ENCODE data around the gene RPL31.
A peak's percentile ranks its signal among the peaks of the same experiment; 100 is the strongest.

The RPL31 gene

GRCh38 chr2:101030866-101031554 is 28.9 kb downstream of the RPL31 start:
- TF ChIP-seq, protein P1, sequence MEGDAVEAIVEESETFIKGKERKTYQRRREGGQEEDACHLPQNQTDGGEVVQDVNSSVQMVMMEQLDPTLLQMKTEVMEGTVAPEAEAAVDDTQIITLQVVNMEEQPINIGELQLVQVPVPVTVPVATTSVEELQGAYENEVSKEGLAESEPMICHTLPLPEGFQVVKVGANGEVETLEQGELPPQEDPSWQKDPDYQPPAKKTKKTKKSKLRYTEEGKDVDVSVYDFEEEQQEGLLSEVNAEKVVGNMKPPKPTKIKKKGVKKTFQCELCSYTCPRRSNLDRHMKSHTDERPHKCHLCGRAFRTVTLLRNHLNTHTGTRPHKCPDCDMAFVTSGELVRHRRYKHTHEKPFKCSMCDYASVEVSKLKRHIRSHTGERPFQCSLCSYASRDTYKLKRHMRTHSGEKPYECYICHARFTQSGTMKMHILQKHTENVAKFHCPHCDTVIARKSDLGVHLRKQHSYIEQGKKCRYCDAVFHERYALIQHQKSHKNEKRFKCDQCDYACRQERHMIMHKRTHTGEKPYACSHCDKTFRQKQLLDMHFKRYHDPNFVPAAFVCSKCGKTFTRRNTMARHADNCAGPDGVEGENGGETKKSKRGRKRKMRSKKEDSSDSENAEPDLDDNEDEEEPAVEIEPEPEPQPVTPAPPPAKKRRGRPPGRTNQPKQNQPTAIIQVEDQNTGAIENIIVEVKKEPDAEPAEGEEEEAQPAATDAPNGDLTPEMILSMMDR (IDR thresholded peaks at IDR 0.05; ENCODE audit: low read depth, low read length, missing control alignments): no peak
- Histone ChIP-seq H3K27ac (no peak overlapping the region), H3K27me3 (replicated peaks) (no peaks in the 10 kb centered on the region), H3K4me3 (ENCODE audit: low read depth, low read length) (no peak overlapping the region), H3K36me3 (replicated peaks) (no peaks in the 10 kb centered on the region)
- DNase-seq: no peak
- in situ Hi-C loops (cut with HindIII; ENCODE audit: low pct_ligation_motif_present, low sequenced_read_pairs): loop anchor here (25.0 kb wide), 1 partner anchor 181 kb away; no protein-coding TSS in a partner anchor

DNA sequence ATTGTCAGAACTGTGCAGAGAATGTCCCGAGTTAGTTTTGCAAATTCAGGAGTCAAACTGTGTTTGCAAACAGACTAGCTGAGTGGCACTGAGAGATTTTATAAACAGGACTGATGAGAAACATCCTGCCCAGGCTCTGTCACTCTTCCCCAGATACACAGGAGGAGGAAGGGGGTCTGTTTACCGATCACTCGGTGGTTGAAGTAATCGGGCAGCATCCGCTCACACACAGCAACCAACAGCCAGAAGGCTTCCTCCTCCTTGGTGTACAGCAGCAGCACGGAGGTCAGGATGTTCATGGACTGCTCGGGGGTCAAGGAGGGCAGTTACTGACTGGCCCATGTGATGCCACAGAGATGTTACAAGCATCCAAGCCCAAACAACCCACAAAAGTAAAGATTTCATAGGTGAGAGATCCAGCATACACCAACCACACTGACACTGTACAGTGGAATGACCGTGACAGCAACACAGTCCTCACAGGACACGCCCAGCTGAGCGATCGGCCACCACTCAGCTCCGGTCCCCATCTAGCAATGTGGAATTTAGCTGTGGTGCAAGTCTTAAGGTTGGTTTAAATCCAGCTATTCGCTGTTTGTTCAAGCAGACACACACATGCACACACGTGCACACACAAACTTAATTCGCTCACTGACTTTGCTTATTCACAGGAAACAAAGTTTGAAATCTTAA is 30.1 kb downstream of the RPL31 start:
- no peak for DNase-seq
- in situ Hi-C loops (cut with HindIII; ENCODE audit: low pct_ligation_motif_present, low sequenced_read_pairs): loop anchor here (25.0 kb wide), 1 partner anchor 180 kb away; no protein-coding TSS in a partner anchor
- H3K4me3 ChIP-seq (ENCODE audit: low read depth, low read length): no peak overlapping the region
- TF ChIP-seq, protein P1 (IDR thresholded peaks at IDR 0.05; ENCODE audit: low read depth, low read length, missing control alignments): no peak
- H3K27me3 ChIP-seq (replicated peaks): no peaks in the 10 kb centered on the region
- no peak overlapping the region for H3K27ac ChIP-seq
- H3K36me3 ChIP-seq (replicated peaks): no peaks in the 10 kb centered on the region

DNA sequence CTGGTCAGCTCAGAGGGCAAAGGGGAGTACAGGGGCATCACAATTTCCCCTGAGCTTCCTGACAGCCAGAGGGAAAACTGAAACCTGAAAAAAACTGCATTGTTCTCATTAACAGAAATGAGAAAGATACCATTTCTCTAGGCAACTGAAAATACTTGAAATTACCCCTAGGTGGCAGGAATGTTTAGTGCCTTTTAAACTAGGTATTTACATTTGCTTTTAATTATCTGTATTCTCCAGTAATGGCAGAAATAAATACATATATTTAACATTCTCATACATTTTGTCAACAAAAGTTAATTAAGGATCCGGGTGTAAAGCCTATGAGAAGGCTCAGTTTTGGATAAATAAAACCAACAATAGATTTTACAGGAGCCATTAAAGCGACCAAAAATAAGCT is 34.5 kb downstream of the RPL31 start:
- TF ChIP-seq, protein P1 (IDR thresholded peaks at IDR 0.05; ENCODE audit: low read depth, low read length, missing control alignments): peak; percentile 51
- Histone ChIP-seq H3K36me3 (replicated peaks) (no peaks in the 10 kb centered on the region), H3K27me3 (replicated peaks) (no peaks in the 10 kb centered on the region), H3K27ac (no peak overlapping the region), H3K4me3 (ENCODE audit: low read depth, low read length) (no peak overlapping the region)
- in situ Hi-C loops (cut with HindIII; ENCODE audit: low pct_ligation_motif_present, low sequenced_read_pairs): loop anchor here (25.0 kb wide), 1 partner anchor 176 kb away; no protein-coding TSS in a partner anchor
- no peak for DNase-seq

DNA sequence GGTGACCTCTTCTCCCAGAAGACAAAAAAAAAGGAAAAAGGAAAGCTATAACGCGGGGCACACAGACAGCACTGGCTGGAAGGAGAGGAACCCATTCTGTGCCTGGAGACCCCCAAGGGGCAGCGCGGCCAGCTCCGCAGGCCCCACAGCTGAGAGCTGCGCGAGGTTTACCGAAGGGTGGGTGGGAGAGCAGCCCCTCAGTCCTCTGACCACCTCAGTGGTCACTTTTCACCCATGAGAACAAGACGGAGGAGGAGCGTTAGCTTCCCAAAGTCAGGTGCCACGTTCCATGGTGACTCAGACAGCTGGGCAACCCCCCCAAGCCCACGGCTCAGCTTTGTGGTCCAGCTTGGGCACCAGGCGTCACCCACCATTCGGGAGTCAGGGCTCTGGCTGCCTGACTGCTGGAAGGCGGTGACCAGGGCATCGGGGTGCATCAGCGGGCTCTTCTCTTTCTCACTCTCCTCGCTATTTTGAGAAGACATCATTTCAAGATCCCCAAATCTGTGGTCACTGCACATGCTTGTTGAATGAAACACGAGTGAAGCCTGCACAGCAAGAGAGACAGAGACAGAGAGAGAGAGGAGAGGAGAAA is 35.2 kb downstream of the RPL31 start:
- no peak for DNase-seq
- Histone ChIP-seq H3K4me3 (ENCODE audit: low read depth, low read length) (no peak overlapping the region), H3K36me3 (replicated peaks) (no peaks in the 10 kb centered on the region), H3K27me3 (replicated peaks) (no peaks in the 10 kb centered on the region), H3K27ac (no peak overlapping the region)
- TF ChIP-seq, protein P1 (IDR thresholded peaks at IDR 0.05; ENCODE audit: low read depth, low read length, missing control alignments): no peak
- in situ Hi-C loops (cut with HindIII; ENCODE audit: low pct_ligation_motif_present, low sequenced_read_pairs): loop anchor here (25.0 kb wide), 1 partner anchor 175 kb away; no protein-coding TSS in a partner anchor

DNA sequence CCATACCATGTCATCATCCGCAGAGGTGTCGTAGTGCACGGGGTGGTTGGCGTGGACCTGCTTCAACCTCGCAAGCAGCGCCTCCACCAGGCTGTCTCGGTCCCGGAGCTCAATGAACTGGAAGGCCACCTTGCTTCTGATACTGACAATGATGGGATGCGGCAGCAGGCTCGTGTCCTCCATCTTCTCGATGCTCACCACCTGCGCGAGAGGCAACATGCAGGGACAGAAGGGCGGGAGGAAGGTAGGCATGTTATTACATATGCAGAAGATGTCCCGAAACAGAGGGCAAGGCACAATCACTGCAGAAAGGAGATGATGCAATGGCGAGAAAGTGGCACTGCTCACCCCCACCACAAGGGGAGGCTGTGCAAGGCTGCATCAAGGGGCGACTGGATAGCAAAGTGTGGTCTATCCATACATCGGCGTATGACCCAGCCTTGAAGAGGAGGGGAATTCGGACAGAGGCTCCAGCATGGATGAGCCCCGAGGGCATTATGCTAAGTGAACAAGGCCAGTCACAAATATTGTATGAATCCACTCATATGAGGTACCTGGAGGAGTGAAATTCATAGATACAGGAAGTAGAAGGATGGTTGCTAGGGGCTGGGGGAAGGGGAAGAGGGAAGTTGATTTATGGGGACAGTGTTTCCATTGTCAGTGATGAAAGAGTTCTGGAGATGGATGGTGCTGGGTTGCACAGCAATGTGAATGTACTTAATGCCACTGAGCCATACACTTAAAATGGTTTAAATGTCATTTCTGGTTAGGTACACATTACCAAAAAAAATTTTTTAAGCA is 36.6 kb downstream of the RPL31 start:
- TF ChIP-seq, protein P1 (IDR thresholded peaks at IDR 0.05; ENCODE audit: low read depth, low read length, missing control alignments): peak; percentile 74
- no peak for DNase-seq
- H3K27me3 ChIP-seq (replicated peaks): no peaks in the 10 kb centered on the region
- H3K27ac ChIP-seq: no peak overlapping the region
- H3K4me3 ChIP-seq (ENCODE audit: low read depth, low read length): no peak overlapping the region
- in situ Hi-C loops (cut with HindIII; ENCODE audit: low pct_ligation_motif_present, low sequenced_read_pairs): loop anchor here (25.0 kb wide), 1 partner anchor 174 kb away; no protein-coding TSS in a partner anchor
- no peaks in the 10 kb centered on the region for H3K36me3 ChIP-seq (replicated peaks)
